DOHH2 (cell line): ENCODE data around the gene SSU72.
"Not testable (repeated sequence)": the region's sequence is repeated elsewhere in the genome, so short reads cannot be mapped to it uniquely, and the experiment has no call there.

ENCODE experiments used
- H3F3A ChIP-seq: fragments of 200-600 bp; sonication (generic), shearing (Covaris generic); 2 replicates; pipeline ENCODE4 v1.6.0; 2016; ENCODE audit warnings: antibody characterized with exemption, mild to moderate bottlenecking; ENCODE audit not compliant: control insufficient read depth, insufficient read depth
- H3K27ac ChIP-seq: fragments of 200-600 bp; sonication (generic); 2 replicates; pipeline ENCODE4 v1.5.1; 2014; ENCODE audit warnings: low read depth, mild to moderate bottlenecking, low read length, moderate library complexity
- H3K27me3 ChIP-seq: fragments of 200-600 bp; sonication (generic); 2 replicates; pipeline ENCODE4 v1.6.1; 2014; ENCODE audit warnings: mild to moderate bottlenecking, low read length, mixed read lengths; ENCODE audit not compliant: control insufficient read depth
- H3K36me3 ChIP-seq: fragments of 200-600 bp; sonication (generic); 2 replicates; pipeline ENCODE4 v1.6.1; 2014; ENCODE audit warnings: mild to moderate bottlenecking, low read length, moderate library complexity, mixed read lengths; ENCODE audit not compliant: control insufficient read depth
- H3K4me1 ChIP-seq: fragments of 200-600 bp; sonication (generic); 2 replicates; pipeline ENCODE4 v1.6.1; 2014; ENCODE audit warnings: mild to moderate bottlenecking, low read length, mixed read lengths; ENCODE audit not compliant: control insufficient read depth
- H3K4me2 ChIP-seq: fragments of 200-600 bp; sonication (generic); 2 replicates; pipeline ENCODE4 v1.6.0; 2014; ENCODE audit warnings: mild to moderate bottlenecking, low read length, moderate library complexity
- H3K4me3 ChIP-seq: fragments of 200-600 bp; sonication (generic); 2 replicates; pipeline ENCODE4 v1.5.1; 2014; ENCODE audit warnings: mild to moderate bottlenecking, low read length, mixed read lengths
- H3K79me2 ChIP-seq: fragments of 200-600 bp; sonication (generic); 2 replicates; pipeline ENCODE4 v1.6.1; 2014; ENCODE audit warnings: mild to moderate bottlenecking, low read length, mixed read lengths; ENCODE audit not compliant: control insufficient read depth
- H3K9me2 ChIP-seq: fragments of 200-600 bp; sonication (generic); replicated peaks from 2 replicates; pipeline ENCODE4 v1.6.1; 2014; ENCODE audit warnings: mild to moderate bottlenecking, low read length, mixed read lengths; ENCODE audit not compliant: control insufficient read depth
- H3K9me3 ChIP-seq: fragments of 200-600 bp; sonication (generic); 2 replicates; pipeline ENCODE4 v1.6.1; 2014; ENCODE audit warnings: antibody characterized with exemption, low read length, mixed read lengths; ENCODE audit not compliant: control insufficient read depth, insufficient read depth
- H4K20me1 ChIP-seq: fragments of 200-600 bp; sonication (generic); 2 replicates; pipeline ENCODE4 v1.6.0; 2014; ENCODE audit warnings: low read depth, mild to moderate bottlenecking, antibody characterized with exemption, low read length, moderate library complexity; ENCODE audit not compliant: control insufficient read depth, insufficient read depth
- EZH2phosphoT487 ChIP-seq: fragments of 200-600 bp; sonication (generic); IDR thresholded peaks from 2 replicates; pipeline ENCODE4 v1.6.1; 2017; ENCODE audit warnings: borderline replicate concordance, mild to moderate bottlenecking, antibody characterized with exemption, low read length, moderate library complexity, mixed read lengths
- TF ChIP-seq, protein P1 (sequence below): fragments of 200-600 bp; sonication (generic); IDR thresholded peaks from one replicate; pipeline ENCODE4 v1.5.1; 2014; ENCODE audit warnings: antibody characterized with exemption, mild to moderate bottlenecking, low read depth, low read length; ENCODE audit not compliant: poor library complexity, severe bottlenecking

Gene SSU72

DNA sequence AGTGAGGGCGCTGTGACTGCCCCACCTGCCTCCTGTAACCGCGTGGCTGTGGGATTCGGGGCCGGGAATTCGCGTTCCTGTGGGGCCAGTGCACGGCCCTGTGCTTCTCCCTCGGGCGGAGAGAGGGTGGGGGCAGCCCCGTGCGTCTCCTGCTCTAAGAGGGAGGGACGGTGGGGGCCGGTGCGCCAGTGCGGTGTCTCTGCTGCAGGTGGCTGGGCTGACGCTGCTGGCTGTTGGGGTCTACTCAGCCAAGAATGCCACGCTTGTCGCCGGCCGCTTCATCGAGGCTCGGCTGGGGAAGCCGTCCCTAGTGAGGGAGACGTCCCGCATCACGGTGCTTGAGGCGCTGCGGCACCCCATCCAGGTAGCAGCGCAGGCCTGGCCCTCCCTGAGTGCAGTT, 52.1 kb downstream of the SSU72 start:
- not testable (repeated sequence) for H3K4me3 ChIP-seq, H3K4me2 ChIP-seq, H3K9me3 ChIP-seq, H3K27ac ChIP-seq, H3K79me2 ChIP-seq, H4K20me1 ChIP-seq, H3K4me1 ChIP-seq, H3K27me3 ChIP-seq, H3F3A ChIP-seq, H3K9me2 ChIP-seq
- H3K36me3 ChIP-seq, result peaks cover 50% of the 10 kb centered on the region

DNA sequence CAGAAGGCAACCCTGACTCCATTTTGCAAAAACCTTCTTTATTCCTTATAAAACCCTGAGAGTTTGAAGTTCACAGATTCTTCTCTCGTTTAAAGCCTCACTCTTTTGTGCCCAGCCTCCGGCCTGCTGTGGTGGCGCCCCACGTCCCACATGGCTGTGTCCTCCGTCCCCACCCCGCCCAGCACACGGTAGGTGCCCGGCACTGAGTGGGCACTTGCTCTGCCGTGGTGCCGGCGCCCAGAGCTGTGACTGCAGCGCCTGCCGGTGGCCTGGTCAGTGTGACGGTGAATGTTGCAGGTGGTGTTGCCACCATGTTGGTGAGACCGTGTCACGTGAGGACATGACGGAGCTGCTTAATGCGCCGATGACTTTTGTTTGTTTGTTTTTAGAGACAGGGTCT, 53.3 kb downstream of the SSU72 start:
- H3F3A ChIP-seq, result no peaks in the 10 kb centered on the region
- H3K79me2 ChIP-seq, result peaks cover 5% of the 10 kb centered on the region
- no peaks in the 10 kb centered on the region for H3K9me3 ChIP-seq
- peaks cover 50% of the 10 kb centered on the region for H3K36me3 ChIP-seq
- TF ChIP-seq EZH2phosphoT487, result no peak
- TF ChIP-seq, protein P1, sequence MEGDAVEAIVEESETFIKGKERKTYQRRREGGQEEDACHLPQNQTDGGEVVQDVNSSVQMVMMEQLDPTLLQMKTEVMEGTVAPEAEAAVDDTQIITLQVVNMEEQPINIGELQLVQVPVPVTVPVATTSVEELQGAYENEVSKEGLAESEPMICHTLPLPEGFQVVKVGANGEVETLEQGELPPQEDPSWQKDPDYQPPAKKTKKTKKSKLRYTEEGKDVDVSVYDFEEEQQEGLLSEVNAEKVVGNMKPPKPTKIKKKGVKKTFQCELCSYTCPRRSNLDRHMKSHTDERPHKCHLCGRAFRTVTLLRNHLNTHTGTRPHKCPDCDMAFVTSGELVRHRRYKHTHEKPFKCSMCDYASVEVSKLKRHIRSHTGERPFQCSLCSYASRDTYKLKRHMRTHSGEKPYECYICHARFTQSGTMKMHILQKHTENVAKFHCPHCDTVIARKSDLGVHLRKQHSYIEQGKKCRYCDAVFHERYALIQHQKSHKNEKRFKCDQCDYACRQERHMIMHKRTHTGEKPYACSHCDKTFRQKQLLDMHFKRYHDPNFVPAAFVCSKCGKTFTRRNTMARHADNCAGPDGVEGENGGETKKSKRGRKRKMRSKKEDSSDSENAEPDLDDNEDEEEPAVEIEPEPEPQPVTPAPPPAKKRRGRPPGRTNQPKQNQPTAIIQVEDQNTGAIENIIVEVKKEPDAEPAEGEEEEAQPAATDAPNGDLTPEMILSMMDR, result no peak
- H3K27me3 ChIP-seq, result no peaks in the 10 kb centered on the region
- H3K4me1 ChIP-seq, result no peaks in the 10 kb centered on the region
- no peaks in the 10 kb centered on the region for H4K20me1 ChIP-seq
- H3K27ac ChIP-seq, result no peak overlapping the region
- no peaks in the 10 kb centered on the region for H3K9me2 ChIP-seq
- H3K4me3 ChIP-seq, result no peak overlapping the region
- H3K4me2 ChIP-seq, result no peak overlapping the region

DNA sequence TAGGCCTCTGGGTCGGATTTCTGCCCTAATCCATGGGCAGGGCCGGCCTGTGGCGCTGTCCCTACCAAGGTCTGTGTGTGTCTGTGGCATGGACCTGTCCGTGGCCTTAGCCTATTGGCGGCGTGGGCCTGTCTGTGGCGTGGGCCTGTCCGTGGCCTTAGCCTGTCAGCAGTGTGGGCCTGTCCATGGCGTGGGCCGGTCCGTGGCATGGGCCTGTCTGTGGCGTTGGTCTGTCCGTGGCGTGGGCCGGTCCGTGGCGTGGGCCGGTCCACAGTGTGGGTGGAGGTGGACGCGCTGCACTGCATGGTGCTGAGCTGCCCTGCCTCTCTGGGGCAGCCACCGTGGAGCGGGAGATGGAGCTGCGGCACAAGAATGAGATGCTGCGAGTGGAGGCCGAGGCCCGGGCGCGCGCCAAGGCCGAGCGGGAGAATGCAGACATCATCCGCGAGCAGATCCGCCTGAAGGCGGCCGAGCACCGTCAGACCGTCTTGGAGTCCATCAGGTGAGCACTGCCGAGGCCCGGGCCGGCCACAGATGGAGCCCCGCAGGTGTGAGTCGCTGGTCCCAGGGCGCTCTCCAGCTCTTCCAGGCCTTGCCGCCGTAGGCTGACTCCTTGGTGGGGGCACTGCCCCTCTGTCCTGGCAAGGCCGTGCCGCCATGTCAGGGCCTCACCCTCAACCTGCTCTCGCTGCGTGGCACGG, 54.7 kb downstream of the SSU72 start:
- peaks cover 51% of the 10 kb centered on the region for H3K36me3 ChIP-seq
- not testable (repeated sequence) for H3K4me3 ChIP-seq, H3K9me3 ChIP-seq, H3K9me2 ChIP-seq, H3K4me1 ChIP-seq, H4K20me1 ChIP-seq, H3F3A ChIP-seq, H3K27ac ChIP-seq, H3K27me3 ChIP-seq, H3K4me2 ChIP-seq
- H3K79me2 ChIP-seq, result peaks cover 14% of the 10 kb centered on the region

DNA sequence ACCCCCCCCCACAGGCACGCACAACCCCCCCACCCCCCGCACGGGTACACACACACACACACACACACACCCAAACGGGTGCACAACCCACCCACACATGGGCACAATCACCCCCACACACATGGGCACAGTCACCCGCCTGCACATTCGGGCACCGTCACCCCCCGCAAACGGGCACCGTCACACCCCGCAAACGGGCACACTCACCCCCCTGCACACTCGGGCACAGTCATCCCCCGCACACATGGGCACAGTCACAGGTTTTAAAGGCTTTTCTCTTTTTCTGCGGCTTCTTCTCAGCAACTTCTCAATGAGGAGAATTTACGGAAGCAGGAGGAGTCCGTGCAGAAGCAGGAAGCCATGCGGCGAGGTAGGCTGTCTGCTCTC, 56.0 kb downstream of the SSU72 start:
- H3K4me1 ChIP-seq, H3K27me3 ChIP-seq, H3F3A ChIP-seq, H3K27ac ChIP-seq, H3K4me2 ChIP-seq, H3K9me2 ChIP-seq, H3K4me3 ChIP-seq, H3K9me3 ChIP-seq, H4K20me1 ChIP-seq: not testable (repeated sequence)
- Histone ChIP-seq H3K79me2 (peaks cover 27% of the 10 kb centered on the region), H3K36me3 (peaks cover 50% of the 10 kb centered on the region)

DNA sequence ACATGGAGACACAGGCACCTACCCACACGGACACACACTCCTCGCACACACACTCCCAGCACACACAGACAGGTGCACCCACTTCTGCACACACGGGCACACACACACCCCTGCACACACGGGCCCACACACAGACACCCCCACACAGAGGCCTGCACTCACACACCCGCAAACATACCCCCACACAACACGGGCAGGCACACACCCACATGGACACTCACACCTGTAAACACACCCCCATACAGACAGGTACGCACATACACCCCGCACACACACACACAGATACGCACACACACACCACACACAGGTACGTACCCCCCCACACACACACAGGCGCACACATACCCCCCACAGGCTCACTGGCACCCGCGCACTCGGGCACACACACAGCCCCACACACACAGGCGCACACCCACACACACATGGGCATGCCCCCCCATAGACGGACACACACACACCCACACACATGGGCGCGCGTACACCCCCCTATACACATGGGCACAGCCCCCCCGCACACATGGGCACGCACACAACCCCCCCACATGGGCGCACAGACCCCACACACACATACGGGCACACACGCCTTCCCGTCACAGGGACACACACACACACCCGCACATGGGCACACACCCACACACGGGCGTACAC, 56.6 kb downstream of the SSU72 start:
- H3K27me3 ChIP-seq, result no peaks in the 10 kb centered on the region
- no peaks in the 10 kb centered on the region for H3K9me3 ChIP-seq
- H3K4me1 ChIP-seq, result no peaks in the 10 kb centered on the region
- H3K27ac ChIP-seq, result no peak overlapping the region
- no peak for TF ChIP-seq EZH2phosphoT487
- TF ChIP-seq, protein P1, result no peak
- no peaks in the 10 kb centered on the region for H4K20me1 ChIP-seq
- no peaks in the 10 kb centered on the region for H3F3A ChIP-seq
- H3K4me3 ChIP-seq, result no peak overlapping the region
- H3K36me3 ChIP-seq, result peaks cover 45% of the 10 kb centered on the region
- no peaks in the 10 kb centered on the region for H3K9me2 ChIP-seq
- peaks cover 32% of the 10 kb centered on the region for H3K79me2 ChIP-seq
- H3K4me2 ChIP-seq, result no peak overlapping the region

DNA sequence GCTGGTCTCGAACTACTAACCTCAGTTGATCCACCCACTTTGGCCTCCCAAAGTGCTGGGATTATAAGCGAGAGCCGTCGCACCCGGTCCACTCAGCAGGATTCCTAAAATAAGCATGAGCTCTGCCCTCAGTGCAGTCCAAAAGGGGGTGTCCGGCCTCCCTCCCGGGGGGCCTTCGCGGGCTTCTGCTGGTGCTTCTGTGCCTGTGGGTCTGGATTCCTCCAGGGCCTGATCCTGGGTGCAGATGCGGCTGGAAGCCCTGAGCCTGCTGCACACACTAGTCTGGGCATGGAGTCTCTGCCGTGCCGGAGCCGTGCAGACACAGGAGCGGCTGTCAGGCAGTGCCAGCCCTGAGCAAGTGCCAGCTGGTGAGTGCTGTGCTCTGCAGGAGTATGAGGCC, 57.7 kb downstream of the SSU72 start:
- not testable (repeated sequence) for H3K9me3 ChIP-seq, H4K20me1 ChIP-seq, H3K27me3 ChIP-seq, H3K4me3 ChIP-seq, H3K9me2 ChIP-seq, H3F3A ChIP-seq, H3K4me1 ChIP-seq, H3K4me2 ChIP-seq, H3K27ac ChIP-seq
- peaks cover 42% of the 10 kb centered on the region for H3K79me2 ChIP-seq
- H3K36me3 ChIP-seq, result peaks cover 45% of the 10 kb centered on the region
